ENCODE results near the gene MCOLN1.
"Not testable (repeated sequence)": the region's sequence is repeated elsewhere in the genome, so short reads cannot be mapped to it uniquely, and the experiment has no call there.

The MCOLN1 gene

GRCh38 chr19:7526059-7526929 lies 3.9 kb downstream of the MCOLN1 start:
- DNase-seq, result no peak

- DNase-seq, result no peak
These were observed 5.2 kb downstream of the MCOLN1 start for GRCh38 chr19:7527516-7528191.

DNA sequence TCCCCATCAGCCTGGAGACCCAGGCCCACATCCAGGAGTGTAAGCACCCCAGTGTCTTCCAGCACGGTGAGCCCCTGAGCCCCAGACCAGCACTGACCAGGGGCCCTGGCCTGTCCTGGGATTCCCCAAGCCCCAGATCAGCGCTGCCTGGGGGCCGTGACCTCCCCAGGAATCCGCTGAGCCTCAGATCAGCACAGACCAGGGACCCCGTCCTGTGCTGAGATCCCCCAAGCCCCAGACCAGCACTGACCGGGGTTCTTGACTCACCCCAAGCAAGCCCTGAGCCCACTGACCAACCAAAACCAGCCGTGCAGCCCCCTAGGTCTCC lies 5.7 kb downstream of the MCOLN1 start:
- no peak for DNase-seq

DNA sequence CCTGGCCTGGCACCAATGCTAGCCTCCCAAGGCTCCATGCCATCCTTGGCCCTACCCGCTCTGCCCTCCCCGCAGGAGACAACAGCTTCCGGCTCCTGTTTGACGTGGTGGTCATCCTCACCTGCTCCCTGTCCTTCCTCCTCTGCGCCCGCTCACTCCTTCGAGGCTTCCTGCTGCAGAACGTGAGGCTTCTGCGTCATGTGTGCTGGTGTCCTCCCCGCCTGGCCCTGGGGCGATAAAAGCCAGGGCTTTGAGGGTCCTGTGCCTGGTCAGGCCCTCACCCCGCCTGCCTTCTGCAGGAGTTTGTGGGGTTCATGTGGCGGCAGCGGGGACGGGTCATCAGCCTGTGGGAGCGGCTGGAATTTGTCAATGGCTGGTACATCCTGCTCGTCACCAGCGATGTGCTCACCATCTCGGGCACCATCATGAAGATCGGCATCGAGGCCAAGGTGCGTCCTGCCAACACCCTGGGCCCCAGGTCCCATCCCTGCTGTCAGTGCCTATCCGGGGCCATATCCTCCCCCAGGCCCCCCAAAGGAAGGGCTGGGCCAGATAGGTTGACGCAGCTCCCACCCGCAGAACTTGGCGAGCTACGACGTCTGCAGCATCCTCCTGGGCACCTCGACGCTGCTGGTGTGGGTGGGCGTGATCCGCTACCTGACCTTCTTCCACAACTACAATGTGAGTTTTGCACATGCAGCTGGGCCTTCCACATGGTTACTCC lies 6.3 kb downstream of the MCOLN1 start:
- DNase-seq, result no peak

DNA sequence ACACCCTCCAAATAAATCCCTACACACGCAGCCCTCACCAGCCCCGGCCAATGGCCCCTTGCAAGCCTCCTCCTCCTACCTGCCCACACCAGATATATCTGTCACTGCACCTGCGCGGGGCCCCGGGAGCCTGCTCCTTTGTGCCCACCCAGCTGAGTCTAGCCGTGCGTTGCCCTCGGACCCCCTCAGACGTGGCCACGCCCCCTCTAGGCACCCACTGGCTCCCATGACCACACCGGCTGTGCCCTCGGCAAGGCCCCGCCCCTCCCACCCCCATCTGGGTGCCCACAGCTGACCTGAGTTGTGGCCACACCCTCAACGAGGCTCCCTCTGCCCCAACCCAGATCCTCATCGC lies 6.8 kb downstream of the MCOLN1 start:
- DNase-seq, result no peak

- DNase-seq, result no peak
These were observed 7.4 kb downstream of the MCOLN1 start for GRCh38 chr19:7529610-7530490.

- peak; percentile 35 for DNase-seq
These were observed 11.0 kb downstream of the MCOLN1 start for GRCh38 chr19:7533281-7533885.

- peak; percentile 94 for DNase-seq
These were observed 11.6 kb downstream of the MCOLN1 start for GRCh38 chr19:7533925-7534480.

DNA sequence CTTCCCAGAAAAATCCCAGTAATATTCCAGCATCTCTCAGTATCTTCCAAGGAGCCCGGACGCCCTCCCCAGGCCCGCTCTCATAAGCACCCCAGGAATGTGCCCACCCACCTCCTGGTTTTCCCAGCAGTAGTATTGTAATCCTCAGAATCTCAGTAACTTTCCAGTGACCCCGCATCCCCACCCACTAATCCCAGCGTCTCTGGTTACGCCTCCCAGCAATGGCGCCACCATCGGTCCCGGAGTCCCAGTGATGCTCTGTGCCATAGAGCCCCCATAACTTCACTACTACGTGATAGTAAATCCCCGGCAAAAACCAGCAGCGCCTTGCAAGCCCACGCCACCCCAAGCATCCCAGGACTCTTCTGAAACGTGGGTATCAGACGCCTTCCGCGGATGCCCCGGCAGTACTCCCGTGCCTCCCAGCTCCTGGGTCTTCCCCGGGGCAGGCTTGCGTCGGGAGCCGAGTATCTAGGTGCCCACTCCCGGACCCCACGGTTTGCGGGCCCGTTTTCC lies 12.2 kb downstream of the MCOLN1 start:
- peak; percentile 56 for DNase-seq

DNA sequence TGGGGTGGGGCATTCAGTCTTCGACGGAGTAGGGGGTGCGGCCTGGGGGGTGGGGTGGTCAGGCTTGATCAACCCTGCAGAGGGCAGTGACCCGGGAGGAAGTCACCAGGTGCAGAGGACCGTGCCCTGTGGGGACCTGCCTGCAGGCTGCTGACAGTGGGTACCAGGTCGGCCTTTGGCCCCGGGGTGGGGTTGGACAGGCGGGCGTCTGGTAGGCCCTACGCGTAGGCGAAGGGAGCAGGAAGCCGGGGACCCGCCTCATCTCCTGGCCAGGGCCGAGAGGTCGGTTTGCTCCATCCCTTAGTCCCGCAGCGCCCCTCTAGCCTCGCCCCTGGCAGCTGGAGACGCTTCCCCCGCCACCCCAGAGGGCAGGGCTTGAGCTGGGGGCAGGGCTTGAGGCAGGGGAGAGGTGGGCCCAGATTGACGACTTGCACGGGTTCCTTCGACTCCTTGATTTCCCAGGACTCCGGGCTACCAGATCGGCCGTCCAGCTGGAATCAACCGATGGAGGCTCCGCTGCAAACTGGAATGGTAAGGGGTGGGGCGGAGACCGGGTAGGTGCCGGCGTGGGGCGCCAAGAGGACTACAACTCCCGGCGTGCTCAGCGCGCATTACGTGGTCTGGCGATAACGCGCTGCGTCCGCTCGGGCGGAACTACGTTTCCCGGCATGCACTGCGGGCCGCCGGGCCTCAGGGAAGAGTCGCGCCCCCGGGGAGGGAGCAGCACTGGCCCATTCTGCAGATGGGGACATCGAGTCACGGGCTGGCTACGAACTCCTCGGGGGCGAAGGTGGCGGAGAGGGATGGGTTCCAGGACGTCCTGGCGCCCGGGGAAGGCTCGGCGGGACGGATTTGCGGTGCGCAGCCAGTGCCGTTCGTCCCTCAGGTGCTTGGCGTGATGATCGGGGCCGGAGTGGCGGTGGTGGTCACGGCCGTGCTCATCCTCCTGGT lies 12.9 kb downstream of the MCOLN1 start, which contains the start of gene PNPLA6:
TSS of gene PNPLA6 (plus strand) at position 671 of the 951 bp plus-strand sequence. CDS start at position 743, 72 bp downstream.
- peak; percentile 96 for DNase-seq

- DNase-seq, result peak; percentile 24
These were observed 13.7 kb downstream of the MCOLN1 start for GRCh38 chr19:7535998-7536695.

- not testable (repeated sequence) for DNase-seq
These were observed 16.6 kb downstream of the MCOLN1 start for GRCh38 chr19:7538990-7539389.

DNA sequence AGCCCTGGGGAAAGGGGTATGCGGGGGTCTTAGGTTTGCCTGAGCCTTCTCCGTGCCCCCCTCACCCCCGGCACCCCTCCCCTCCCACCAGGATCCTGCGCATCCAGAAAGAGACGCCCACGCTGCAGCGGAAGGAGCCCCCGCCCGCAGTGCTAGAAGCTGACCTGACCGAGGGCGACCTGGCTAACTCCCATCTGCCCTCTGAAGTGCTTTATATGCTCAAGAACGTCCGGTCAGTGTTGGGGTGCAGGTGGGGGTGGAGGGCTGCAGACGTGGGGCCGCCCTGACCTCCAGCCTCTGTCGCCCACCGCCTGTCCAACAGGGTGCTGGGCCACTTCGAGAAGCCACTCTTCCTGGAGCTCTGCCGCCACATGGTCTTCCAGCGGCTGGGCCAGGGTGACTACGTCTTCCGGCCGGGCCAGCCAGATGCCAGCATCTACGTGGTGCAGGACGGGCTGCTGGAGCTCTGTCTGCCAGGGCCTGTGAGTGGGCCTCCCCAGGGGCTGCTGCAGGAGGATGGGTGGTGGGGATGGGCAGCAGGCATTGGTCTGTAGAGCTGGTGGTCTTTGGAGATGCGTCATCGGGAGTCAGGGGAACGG lies 17.5 kb downstream of the MCOLN1 start:
- DNase-seq, result no peak

DNA sequence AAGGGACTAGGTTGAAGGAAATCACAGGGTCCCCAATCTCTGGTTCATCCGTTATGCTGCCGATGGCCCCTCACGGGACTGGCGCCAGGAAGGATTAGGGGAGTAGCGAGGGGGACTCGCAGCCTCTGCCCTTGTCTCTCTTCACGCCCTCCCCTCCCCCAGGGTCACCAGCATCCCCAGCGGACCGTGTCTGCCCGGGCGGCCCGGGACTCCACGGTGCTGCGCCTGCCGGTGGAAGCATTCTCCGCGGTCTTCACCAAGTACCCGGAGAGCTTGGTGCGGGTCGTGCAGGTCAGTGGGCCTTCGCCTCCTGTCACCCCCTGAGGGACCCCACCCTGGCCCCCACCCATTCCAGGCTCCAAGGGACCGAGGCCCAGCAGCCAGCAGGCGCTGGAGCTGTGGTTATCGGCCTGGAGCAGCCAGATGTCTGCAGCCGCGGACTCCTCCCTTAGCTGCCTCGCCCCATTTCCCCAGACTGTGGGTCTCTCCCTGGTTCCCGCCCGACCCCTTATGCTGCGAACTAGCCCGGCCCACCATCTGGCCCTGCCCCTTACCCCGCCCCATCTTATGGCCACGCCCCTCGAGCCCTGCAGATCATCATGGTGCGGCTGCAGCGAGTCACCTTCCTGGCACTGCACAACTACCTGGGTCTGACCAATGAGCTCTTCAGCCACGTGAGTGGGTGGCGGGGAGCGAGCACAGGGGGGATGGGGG lies 18.5 kb downstream of the MCOLN1 start:
- no peak for DNase-seq

DNA sequence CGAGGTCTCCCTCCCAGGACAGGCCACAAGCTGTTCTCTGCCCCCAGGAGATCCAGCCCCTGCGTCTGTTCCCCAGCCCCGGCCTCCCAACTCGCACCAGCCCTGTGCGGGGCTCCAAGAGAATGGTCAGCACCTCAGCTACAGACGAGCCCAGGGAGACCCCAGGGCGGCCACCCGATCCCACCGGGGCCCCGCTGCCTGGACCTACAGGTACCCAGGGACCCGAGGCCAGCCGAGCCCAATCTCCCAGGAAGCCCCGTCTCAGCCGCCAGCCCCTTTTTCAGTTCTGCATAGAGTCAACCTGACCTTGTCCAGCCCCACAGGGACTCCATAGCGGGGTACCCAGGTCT lies 19.0 kb downstream of the MCOLN1 start:
- no peak for DNase-seq

- no peak for DNase-seq
These were observed 19.5 kb downstream of the MCOLN1 start for GRCh38 chr19:7541828-7542443.

GRCh38 chr19:7542556-7543348 lies 20.3 kb downstream of the MCOLN1 start:
- no peak for DNase-seq

Data from NCI-H69 (cell line).